Fibroblast of pulmonary artery (primary cell): ENCODE data around the gene PPP4C.
A peak's percentile ranks its signal among the peaks of the same experiment; 100 is the strongest.

Source experiments
- DNase-seq: peaks from one replicate; pipeline ENCODE4 v3.0.0-alpha.2; 2010; ENCODE audit warnings: low read depth
- H3K4me3 ChIP-seq: replicated peaks from 2 replicates; pipeline ENCODE4 v1.5.1; 2011; ENCODE audit warnings: low read depth, mild to moderate bottlenecking, control low read depth, low read length, moderate library complexity
- TF ChIP-seq, protein P1 (sequence below): IDR thresholded peaks from 2 replicates; pipeline ENCODE4 v1.5.1; 2011; ENCODE audit warnings: mild to moderate bottlenecking, control low read depth, low read length, inconsistent platforms; ENCODE audit errors: missing control alignments

The PPP4C gene

DNA sequence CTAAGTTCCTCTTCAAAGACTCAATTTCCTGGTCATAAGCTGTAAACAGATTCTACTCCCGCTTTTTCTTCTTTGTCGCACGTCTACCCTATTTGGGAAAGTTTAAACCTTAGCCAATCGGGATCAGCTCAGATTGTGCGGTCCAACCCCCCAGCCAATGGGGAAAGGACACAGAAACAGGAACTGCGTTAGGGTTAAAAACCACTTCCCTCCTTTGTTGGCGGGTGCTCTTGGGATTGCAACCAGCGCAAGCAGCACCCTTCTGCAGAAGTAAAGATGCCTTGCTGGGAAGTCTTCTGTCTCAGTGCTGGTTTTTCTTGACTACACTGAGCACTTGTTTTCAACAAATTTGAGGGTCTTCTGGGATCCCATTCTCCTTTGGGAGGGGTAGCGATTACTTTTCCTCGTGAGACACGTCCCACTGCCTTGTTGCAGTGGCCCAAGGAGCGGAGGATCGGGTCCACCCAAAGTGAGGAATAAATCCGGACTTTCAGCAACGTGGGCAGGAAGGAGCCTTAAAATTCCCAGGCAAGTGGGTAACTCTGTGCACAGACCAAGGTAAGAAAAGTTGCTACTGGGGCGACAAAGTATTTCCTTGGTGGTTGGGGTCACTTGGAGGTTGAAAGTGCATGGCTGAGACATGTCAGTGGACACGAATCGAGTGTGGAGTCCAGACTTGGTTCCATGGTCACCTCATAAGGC, 21.2 kb downstream of the PPP4C start:
- no peak for DNase-seq
- TF ChIP-seq, protein P1, sequence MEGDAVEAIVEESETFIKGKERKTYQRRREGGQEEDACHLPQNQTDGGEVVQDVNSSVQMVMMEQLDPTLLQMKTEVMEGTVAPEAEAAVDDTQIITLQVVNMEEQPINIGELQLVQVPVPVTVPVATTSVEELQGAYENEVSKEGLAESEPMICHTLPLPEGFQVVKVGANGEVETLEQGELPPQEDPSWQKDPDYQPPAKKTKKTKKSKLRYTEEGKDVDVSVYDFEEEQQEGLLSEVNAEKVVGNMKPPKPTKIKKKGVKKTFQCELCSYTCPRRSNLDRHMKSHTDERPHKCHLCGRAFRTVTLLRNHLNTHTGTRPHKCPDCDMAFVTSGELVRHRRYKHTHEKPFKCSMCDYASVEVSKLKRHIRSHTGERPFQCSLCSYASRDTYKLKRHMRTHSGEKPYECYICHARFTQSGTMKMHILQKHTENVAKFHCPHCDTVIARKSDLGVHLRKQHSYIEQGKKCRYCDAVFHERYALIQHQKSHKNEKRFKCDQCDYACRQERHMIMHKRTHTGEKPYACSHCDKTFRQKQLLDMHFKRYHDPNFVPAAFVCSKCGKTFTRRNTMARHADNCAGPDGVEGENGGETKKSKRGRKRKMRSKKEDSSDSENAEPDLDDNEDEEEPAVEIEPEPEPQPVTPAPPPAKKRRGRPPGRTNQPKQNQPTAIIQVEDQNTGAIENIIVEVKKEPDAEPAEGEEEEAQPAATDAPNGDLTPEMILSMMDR, result no peak
- no peak overlapping the region for H3K4me3 ChIP-seq

DNA sequence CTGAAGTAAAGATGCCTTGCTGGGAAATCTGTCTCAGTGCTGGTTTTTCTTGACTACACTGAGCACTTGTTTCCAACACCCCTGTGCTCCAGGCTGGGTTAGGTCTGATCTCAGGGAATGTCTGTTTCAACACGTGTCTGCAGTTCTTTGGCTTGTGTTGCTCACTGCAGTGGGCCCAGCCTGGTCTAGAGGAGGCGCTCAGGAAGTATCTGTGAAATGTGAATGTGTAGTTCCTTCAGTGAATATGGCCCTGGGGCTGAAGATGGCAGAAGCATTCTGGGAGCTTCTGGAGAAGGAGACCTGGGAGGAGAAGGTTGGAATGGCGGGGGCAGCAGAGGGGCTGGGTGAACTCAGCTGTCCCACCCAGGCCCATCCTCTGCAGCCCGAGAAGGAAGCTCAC, 28.3 kb downstream of the PPP4C start:
- DNase-seq, result no peak
- TF ChIP-seq, protein P1, result no peak
- no peak overlapping the region for H3K4me3 ChIP-seq

DNA sequence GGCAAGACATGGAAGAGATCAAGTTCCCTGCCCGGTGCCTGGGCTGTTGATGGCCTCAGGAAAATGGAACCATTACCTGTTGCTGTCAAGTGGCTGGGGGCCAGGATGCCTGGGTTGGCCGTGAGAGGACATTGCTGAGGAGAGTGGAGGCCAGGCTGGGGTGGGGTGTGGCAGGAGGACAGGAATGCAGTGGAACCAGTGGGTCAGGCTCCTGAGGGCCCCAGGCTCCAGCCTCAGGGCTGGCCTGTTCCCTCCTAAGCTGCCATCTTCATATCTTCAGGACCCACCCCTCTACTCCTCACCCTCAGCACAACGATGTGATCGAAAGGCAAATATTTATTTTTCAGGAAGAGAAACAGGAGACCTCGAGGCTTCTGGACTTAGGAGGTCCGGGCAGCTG, 28.7 kb downstream of the PPP4C start:
- H3K4me3 ChIP-seq, result no peak overlapping the region
- no peak for DNase-seq
- TF ChIP-seq, protein P1, result no peak

DNA sequence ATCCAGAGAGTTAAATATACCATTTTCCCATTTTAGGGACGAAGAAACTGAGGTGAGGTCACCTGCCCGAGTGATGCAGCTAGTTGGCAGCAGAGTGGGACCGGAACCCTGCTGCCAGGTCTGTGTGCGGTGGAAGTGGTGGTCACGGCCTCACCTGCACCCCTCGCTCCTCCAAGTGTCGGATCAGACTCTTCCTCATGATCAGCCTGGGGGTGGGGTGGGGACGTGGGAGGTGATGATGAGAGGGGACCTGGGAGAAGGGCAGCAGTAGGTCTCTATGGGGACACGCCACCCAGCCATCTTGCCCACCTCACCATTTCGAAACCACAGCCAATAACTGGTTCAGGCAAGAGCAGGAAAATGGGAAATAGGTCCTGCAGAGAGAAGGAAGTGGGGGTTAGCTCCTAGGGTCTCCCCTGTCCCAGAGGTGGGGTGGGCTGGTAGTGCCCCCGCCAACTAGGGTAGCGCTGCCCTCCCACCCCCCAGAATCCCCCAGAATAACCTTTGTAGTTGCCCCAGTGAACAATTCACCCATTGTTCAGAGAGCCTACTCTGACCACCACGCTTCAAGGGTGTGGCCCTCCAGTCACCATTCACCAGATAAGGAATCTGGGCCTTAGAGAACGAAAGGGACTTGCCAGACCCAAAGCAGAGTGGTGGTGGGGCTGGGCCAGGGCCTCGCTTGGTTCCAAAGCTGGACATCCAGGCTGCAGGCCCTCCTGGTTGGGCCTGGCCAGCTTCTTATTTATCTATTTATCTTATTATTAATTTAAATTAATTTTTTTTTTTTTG, 32.5 kb downstream of the PPP4C start:
- H3K4me3 ChIP-seq, result no peak overlapping the region
- DNase-seq, result no peak
- TF ChIP-seq, protein P1, result no peak

DNA sequence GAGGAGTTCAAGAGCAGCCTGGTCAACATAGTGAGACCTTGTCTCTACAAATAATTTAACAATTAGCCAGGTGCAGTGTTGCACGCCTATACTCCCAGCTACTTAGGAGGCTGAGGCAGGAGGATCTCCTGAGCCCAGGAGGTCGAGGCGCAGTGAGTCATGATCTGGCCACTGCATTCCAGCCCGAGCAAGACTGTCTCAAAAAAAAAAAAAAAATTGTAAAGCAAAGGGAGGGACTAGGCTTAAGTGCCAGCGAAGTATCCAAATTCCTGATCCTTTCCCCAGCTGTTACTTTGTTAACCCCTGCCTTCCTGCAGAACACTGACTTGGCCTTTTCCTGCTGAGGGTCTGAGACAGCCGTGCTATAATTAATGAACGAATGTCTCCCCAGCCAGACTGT, 34.9 kb downstream of the PPP4C start:
- TF ChIP-seq, protein P1, result no peak
- no peak for DNase-seq
- H3K4me3 ChIP-seq, result no peak overlapping the region

DNA sequence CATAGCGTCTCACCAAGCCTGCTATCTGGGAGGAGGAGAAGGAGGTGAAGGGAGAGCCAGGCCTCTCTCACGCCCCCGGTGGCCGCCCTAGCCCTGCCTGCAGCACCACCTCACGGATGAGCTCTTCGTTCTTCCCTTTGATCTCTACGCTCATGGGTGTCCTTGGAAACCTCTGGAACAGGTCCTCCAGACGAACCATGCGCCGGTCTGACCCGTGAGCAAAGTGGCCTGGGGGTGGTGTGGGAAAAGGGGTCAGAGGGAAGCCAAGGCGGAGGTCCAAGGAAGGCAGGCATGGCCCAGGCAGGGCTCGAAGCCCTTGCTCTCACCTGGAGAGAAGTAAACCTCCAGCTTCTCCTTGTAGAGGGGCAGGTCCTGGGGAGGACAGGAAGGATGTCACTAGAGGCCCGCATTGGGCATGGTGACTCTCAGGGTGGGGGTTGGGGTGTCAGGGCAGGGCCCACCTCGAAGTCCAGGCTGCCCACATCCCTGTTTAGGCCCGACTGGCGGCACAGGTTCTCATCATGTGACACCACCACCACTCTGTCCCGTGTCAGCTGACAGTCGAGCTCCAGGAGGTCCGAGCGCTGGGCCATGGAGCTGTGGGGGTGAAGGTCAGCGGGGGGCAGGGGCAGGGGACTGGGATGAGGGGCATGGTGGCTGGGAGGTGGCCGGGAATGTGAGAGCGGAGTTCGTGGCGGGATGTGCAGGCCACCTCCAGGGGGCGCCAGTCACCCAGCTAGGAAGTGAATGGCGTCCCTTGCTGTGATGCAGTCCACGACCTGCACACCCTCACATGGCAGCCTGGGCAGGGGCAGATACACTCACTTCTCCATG, 36.6 kb downstream of the PPP4C start:
- DNase-seq, result peak; percentile 68
- H3K4me3 ChIP-seq, result no peak overlapping the region
- TF ChIP-seq, protein P1, result peak; percentile 60
